CD4-positive, alpha-beta T cell treated with Interferon alpha-2 for 1 hour (primary cell): ENCODE results near the gene MEF2C.
"Not testable (repeated sequence)": the region's sequence is repeated elsewhere in the genome, so short reads cannot be mapped to it uniquely, and the experiment has no call there.

Experiments
- DNase-seq, 2 donors: peaks; one replicate each; pipeline ENCODE4 v3.0.0-alpha.2; 2020 to 2022

MEF2C gene

GRCh38 chr5:88798933-88799332, 84.1 kb downstream of the MEF2C start:
- DNase-seq: not testable (repeated sequence)

DNA sequence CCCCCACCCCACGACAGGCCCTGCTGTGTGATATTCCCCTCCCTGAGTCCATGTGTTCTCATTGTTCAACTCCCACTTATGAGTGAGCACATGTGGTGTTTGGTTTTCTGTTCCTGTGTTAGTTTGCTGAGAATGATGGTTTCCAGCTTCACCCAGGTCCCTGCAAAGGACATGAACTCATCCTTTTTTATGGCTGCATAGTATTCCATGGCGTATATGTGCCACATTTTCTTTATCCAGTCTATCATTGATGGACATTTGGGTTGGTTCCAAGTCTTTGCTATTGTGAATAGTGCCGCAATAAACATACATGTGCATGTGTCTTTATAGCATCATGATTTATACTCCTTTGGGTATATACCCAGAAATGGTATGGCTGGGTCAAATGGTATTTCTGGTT, 89.2 kb downstream of the MEF2C start:
- DNase-seq: not testable (repeated sequence)

DNA sequence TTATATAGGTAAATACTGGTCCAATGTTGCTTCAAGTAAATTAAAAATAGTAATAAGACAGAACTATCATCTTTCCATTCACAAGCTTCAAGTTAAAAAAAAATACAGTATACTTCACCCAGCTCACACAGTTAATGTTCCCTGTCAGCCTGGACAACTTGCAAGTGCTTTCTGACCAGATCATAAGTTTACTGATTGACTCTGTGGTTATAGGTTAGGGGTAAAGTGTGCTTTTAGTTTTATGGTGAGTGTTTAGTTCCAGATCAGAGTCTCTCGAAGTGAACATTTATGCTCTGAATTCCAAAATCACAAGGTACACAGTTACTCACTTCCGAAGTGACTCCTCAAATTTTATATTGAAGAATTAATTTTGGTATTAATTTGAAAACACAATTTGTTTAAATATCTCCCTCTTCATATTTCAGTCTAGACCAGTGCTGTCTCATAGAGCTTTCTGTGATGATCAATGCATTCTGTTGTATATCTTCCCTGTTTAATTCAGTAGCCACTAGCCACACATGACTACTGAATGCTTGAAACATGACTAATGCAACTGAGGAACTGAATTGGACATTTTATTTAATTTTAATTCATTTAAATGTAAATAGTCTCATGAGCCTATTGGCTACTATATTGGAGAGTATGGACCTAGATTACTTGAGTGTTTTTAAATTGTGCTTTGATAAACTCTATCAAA, 90.7 kb downstream of the MEF2C start:
- no peak for DNase-seq

DNA sequence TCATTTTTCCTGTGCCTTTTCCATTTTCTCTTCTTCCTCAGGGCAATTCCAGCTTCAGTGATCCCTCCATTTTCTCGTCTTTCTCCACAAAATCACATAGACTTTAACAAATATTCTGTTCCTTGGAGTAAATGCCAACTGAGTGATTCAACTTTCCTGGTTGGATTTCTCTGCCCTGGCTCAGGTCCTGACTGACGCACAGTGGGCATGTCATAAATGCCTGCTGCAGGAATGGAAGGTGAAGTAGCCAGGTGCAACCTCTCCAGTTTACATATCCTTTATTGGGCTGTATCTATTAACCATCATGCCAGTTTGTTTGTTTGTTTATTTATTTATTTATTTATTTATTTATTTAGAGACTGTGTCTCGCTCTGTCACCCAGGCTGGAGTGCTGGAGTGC, 95.1 kb downstream of the MEF2C start:
- no peak for DNase-seq

DNA sequence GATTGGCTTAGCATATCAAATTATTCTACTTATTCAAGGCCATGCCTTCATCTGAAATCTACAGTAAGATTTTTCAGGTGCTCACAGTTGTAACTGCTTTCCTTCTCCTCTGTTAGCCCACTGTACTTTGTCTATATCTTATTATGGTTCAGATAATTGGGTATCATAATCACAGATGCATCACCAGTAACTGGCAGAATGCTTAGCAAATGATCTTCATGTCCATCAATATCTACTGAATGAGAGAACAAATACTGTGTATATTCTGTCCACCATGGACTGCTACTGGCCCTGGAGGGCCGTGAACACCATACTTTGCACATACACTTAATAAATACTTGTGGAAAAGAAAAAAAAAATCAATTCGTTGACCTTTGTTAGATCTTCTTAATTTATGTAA, 96.2 kb downstream of the MEF2C start:
- no peak for DNase-seq

GRCh38 chr5:88785746-88786565, 97.0 kb downstream of the MEF2C start:
- DNase-seq: no peak

- no peak for DNase-seq
Observed at GRCh38 chr5:88782571-88782970, 100.4 kb downstream of the MEF2C start.

DNA sequence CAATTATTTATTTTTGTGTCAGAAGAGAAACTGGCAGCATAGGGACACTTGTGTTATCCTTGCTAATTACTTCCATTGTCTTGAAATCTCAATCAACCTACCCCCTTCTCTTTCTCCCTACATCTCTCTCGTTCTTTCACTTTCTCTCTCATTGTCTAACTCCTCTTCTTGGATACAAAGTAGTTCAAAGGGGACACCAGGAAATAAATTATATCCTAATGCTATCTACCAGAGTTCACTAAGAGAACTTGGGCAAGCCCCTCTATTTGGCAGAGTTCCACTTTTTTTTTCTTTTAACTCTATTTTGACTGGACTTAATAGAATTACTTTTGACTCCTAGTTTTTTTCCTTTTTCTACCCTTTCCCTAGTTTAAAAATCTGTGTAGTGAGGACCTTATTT, 102.2 kb downstream of the MEF2C start:
- DNase-seq: no peak

GRCh38 chr5:88778736-88779135, 104.2 kb downstream of the MEF2C start:
- no peak for DNase-seq

DNA sequence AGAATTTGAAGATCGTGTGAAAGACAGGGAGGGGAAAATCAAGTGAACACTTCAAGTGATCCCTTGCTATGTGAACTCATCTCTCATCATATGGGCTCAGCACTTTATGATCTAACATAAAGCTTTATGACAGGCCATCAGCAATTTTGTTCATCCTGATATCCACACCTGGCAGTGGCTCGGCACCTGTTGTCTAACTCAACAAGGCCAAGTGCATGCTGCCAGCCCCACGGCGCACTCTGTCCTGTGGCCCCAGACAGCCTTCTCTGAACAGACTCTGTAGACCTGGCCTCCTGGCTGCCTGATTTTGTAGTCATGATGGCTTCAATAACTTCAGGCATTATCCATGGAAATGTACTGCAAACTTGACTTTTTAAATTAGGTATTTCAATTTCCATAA, 106.3 kb downstream of the MEF2C start:
- DNase-seq: no peak

GRCh38 chr5:88772831-88773230, 110.2 kb downstream of the MEF2C start:
- no peak for DNase-seq

DNA sequence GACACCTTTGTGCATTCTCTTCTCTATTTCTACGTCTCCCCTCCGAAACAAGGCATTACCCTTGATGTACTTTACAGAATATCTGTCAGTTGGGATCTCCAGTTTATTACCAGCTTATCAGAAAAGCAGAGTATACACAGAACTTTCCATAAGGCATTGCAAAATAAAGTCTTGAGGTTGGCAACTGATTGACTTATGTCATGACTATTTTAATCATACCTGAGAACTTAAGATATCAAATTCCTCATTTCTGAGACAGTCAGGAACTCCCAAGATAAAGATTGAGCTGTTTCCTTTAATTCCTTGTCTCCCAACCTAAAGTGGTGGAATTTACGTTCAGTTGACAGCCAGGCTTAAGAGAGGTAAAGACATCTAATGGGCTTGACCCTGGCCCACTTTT, 110.9 kb downstream of the MEF2C start:
- DNase-seq: no peak

DNA sequence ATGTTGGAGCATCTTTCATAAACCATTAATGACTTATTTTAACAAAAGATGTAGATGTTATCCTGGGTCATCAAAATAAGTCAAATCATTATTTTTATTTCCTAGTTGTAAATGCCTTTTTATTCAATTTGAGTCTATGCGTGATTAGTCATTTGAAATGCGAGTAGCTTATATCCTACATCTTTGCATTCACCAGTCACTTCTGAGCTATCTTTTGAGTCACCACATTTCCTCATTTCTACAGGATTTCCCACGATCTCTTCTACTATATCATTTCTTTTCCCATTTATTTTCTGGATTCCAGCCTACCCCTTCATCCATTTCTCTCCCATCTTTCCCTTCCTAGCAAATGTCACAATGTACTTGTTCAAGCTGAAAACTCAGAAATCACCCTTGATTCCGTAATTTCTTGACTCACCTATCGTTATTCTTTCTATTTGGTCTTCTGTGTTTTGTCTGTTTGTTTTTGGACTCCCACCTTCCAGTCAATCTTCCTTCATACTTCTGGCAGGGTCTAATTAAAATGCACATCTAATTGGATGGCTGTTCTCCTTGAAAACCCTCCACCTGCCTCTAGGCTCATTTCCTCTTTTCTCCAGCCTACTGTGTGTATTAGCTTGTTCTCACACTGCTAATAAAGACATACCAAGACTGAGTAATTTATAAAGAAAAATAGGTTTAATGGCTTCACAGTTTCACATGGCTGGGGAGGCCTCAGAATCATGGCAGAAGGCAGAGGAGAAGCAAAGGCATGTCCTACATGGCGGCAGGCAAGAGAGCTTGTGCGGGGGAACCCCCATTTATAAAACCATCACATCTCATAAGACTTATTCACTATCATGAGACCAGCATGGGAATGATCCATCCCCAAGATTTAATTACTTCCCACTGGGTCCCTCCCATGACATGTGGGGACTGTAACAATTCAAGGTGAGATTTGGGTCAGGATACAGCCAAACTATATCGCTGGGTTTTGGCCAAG, 112.4 kb downstream of the MEF2C start:
- no peak for DNase-seq

DNA sequence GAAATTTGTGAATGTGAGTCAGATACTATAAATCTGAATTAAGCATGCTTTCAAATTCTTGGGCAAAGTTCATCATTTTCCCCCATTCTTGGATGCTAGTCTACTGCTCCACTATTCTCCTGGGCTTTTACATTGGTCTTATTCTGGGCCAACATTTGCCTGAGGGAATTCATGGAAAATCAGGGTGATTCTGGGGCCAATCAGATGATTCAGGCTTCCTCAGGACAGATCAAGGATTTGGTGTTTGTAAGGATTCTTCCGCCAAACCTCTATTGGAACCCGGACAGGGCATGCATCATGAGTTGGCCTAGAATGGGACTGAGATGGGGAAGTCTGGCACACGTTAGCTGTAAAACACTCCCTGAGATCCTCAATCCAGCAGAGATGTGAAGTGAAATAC, 113.8 kb downstream of the MEF2C start:
- no peak for DNase-seq

DNA sequence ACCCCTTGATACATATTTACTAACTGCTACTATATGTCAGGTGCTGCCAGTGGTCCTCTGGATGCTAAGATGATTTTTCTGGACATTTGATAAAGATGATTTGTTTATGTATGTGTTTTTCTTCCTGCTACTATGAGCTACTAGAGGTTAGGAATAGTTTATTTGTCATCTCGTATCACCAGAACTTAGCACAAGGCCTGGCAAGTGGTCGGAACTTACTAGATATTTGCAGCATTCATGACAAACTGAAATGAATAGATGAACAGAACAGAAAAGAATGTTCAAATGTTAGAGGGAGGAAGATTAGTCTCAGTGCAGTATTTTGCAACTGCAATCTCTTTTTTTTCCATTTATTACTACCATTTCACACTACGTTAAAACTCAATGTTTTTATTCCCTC, 114.6 kb downstream of the MEF2C start:
- no peak for DNase-seq

DNA sequence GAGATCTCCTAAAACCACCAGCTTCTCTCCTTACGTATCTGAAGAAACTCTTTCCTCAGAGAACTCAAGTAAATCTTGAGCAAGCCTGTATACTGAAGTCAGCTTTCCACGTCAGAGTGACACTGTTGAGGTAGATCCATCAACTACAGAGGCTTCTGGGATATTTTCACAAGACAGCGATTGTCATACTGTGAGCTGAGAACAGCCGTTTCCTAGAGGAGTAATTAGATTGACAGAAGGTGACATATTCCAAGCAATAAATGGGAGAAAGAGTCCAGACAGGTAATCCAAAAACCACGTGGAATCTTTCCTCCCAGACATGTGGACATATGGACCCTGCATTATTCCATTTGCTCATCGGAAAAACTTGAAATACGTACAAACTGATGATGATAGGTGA, 117.2 kb downstream of the MEF2C start:
- no peak for DNase-seq

DNA sequence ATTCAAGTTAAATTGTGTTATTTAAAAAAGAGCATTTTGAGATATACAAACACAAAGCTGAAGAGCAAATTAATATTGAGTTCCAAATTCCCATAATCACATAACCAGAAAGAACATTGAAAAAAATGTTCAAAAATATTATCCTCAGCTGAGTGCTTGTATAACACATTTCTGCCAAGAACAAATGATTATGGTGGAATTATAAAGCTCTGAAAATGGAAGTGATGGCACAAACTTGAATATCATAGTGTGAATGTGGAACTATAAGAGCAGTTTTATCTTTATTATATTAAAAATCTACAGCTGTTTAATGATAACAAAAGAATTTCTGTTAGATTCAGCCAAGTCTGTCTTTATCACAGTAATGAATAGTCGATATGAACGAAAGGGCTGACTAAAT, 117.8 kb downstream of the MEF2C start:
- DNase-seq: no peak

DNA sequence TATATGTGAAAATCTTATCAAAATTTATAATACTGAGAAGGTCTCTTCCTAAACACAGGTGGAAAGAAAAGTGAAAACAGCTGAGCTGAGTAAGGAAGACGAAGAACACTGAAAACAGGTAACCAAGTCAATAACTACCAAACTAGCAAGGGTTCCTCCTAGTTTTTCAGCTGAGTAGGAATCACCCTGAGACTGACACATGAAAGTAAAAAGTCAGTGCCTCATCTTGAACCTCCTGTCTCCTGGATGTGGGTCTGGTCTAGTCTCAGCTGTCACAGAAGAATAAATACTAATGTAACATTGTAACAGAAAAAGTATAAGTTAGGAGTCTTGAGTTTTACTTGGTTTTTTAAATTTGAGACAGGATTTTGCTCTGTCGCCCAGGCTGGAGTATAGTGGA, 121.0 kb downstream of the MEF2C start:
- no peak for DNase-seq

DNA sequence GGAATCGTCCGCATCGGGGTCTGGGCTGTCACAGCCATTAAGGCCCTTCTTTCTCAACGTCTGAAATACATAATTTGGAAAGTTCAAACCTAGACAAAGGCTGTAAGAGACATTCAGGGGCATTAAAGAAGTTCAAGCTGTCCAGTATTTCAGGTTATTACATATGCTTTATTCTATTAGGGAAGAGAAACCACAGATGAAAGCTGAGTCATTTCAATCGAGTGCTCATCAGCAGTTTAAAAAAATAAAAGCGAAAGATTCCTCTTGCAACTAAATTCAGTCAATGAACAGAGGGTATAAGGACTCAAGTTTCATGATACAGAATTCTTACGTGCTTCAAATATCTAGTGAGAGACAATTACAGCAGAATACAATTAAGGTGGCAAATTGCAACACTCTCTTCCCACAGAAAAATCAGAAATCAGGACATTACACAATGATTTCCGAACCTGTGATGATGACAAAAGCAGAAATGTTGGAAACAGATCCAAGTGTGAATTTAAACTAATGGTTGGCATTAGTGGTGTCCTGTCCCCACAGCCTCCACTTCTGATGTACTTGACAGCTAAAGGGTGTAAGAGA, 121.6 kb downstream of the MEF2C start:
- no peak for DNase-seq

GRCh38 chr5:88760527-88760926, 122.5 kb downstream of the MEF2C start:
- no peak for DNase-seq

DNA sequence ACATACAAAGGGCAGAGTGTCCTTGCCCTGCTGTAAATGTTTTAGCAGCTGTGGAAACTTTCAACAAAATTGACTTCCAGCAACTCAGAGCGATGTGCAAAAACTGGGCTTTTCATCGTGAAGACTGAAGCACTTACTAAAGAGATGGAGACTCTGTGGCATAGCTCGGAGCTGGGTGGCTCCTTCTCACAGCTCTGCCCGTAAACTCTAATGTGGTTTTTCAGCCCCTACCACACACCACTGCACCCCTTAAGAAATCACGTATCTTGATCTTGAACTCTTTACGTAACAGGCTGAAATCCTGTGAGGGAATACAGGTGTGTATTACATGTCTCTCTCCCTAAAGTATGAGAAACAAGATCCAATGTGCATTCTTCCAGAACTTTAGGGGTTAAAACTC, 124.4 kb downstream of the MEF2C start:
- no peak for DNase-seq

GRCh38 chr5:88758184-88758583, 124.8 kb downstream of the MEF2C start:
- DNase-seq: no peak

DNA sequence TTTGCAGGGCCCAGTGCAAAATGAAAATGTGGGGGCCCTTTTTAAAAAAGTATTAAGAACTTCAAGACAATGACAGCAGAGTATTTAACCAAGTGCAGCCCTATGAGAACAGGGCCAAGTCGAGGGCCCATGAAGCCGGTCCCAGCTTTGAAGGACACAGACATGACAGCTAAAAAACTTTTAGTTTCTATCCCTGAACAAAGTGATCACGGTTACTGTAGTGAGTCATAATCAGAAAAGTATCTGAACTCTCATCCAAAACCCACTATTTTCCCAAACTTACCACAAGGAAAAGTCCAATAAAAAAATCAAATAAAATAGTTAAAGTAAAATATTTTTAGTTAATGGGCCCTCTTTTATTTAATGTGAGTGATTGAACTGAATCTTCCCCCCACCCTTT, 126.0 kb downstream of the MEF2C start:
- no peak for DNase-seq
